ENCODE measurements around the gene SQOR. TPM values are rescaled to one million over a fixed set of nuclear protein-coding genes. Genes with fewer than 3 reads are reported as not detected.

SQOR gene
- total RNA-seq, 6 experiments from 2014 or later: 34.2 to 77.7 (median 49.1) TPM

- no peak for TF ChIP-seq POLR2A (IDR thresholded peaks at IDR 0.05)
- TF ChIP-seq, protein P1, sequence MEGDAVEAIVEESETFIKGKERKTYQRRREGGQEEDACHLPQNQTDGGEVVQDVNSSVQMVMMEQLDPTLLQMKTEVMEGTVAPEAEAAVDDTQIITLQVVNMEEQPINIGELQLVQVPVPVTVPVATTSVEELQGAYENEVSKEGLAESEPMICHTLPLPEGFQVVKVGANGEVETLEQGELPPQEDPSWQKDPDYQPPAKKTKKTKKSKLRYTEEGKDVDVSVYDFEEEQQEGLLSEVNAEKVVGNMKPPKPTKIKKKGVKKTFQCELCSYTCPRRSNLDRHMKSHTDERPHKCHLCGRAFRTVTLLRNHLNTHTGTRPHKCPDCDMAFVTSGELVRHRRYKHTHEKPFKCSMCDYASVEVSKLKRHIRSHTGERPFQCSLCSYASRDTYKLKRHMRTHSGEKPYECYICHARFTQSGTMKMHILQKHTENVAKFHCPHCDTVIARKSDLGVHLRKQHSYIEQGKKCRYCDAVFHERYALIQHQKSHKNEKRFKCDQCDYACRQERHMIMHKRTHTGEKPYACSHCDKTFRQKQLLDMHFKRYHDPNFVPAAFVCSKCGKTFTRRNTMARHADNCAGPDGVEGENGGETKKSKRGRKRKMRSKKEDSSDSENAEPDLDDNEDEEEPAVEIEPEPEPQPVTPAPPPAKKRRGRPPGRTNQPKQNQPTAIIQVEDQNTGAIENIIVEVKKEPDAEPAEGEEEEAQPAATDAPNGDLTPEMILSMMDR (IDR thresholded peaks at IDR 0.05): no peak
- Histone ChIP-seq H3K4me1 (peaks cover 0 to 24% (median 10%) of the 10 kb centered on the region in 4 donors), H3K4me3 (no peak overlapping the region), H3K36me3 (peaks cover 0 to 15% (median 2%) of the 10 kb centered on the region in 4 donors), H3K27me3 (no peaks in the 10 kb centered on the region), H3K27ac (no peak overlapping the region), H3K9me3 (no peaks in the 10 kb centered on the region)
- intact Hi-C loops (cut with DNase I): no loop called here
- WGBS (ENCODE audit: insufficient coverage, low coverage, low lambda C conversion rate, missing lambda C conversion rate): 74% methylated on average over 7 of the region's 8 CpGs
- ATAC-seq (no peak), DNase-seq (no peak)
These were observed 23.1 kb downstream of the SQOR start for GRCh38 chr15:45657764-45658545.

- intact Hi-C loops (cut with DNase I): no loop called here
- peak in 3 of 4 donors; percentile 34 to 57 (median 35) for ATAC-seq
- H3K27ac ChIP-seq: peak overlapping the region in 1 of 3 donors; percentile 10
- no peak overlapping the region for H3K4me3 ChIP-seq
- peaks cover 0 to 18% (median 4%) of the 10 kb centered on the region in 4 donors for H3K36me3 ChIP-seq
- no peaks in the 10 kb centered on the region for H3K27me3 ChIP-seq
- 62% methylated on average over 5 of the region's 5 CpGs for WGBS (ENCODE audit: insufficient coverage, low coverage, low lambda C conversion rate, missing lambda C conversion rate)
- peaks cover 0 to 32% (median 10%) of the 10 kb centered on the region in 4 donors for H3K4me1 ChIP-seq
- no peaks in the 10 kb centered on the region for H3K9me3 ChIP-seq
- DNase-seq: no peak
- no peak for TF ChIP-seq POLR2A (IDR thresholded peaks at IDR 0.05)
- TF ChIP-seq, protein P1 (IDR thresholded peaks at IDR 0.05): peak in 1 of 4 donors; percentile 8
These were observed 25.6 kb downstream of the SQOR start for GRCh38 chr15:45660231-45660979.

DNA sequence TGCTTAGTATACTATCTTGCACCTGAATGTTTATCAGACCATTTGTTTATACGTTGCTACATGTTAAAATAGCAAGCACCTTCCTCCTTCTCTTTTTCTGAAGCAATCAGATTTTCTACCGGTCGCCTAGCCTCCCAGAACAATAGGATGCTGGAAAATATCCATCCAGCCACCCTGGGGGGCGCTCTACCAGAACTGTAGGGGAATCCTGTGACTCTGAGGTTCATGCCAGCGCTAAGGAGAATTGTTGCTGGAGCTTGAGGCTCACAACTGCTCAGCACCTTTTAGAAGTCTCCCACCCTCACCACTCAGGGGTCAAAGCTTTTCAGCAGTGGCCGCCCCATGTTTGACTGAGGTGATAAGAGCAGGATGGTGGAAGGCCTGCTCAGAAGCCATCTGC lies 27.5 kb downstream of the SQOR start:
- no peaks in the 10 kb centered on the region for H3K27me3 ChIP-seq
- TF ChIP-seq, protein P1 (IDR thresholded peaks at IDR 0.05): no peak
- TF ChIP-seq POLR2A (IDR thresholded peaks at IDR 0.05): no peak
- no peak for DNase-seq
- H3K4me1 ChIP-seq: peaks cover 0 to 27% (median 7%) of the 10 kb centered on the region in 4 donors
- WGBS (ENCODE audit: insufficient coverage, low coverage, low lambda C conversion rate, missing lambda C conversion rate): 89% methylated on average over 3 of the region's 6 CpGs
- no peak for ATAC-seq
- no peak overlapping the region for H3K4me3 ChIP-seq
- peaks cover 0 to 18% (median 4%) of the 10 kb centered on the region in 4 donors for H3K36me3 ChIP-seq
- intact Hi-C loops (cut with DNase I): no loop called here
- H3K9me3 ChIP-seq: no peaks in the 10 kb centered on the region
- no peak overlapping the region for H3K27ac ChIP-seq

GRCh38 chr15:45664451-45664850 lies 29.6 kb downstream of the SQOR start:
- DNase-seq: no peak
- Histone ChIP-seq H3K9me3 (no peaks in the 10 kb centered on the region), H3K27me3 (no peaks in the 10 kb centered on the region), H3K4me1 (peaks cover 0 to 23% (median 5%) of the 10 kb centered on the region in 4 donors), H3K27ac (no peak overlapping the region), H3K36me3 (peaks cover 0 to 20% (median 7%) of the 10 kb centered on the region in 4 donors), H3K4me3 (no peak overlapping the region)
- WGBS (ENCODE audit: insufficient coverage, low coverage, low lambda C conversion rate, missing lambda C conversion rate): 86% methylated on average over 5 of the region's 5 CpGs
- intact Hi-C loops (cut with DNase I): no loop called here
- no peak for TF ChIP-seq POLR2A (IDR thresholded peaks at IDR 0.05)
- TF ChIP-seq, protein P1 (IDR thresholded peaks at IDR 0.05): no peak
- ATAC-seq: no peak

Measured in right lobe of liver (tissue), 6 donors.